ENCODE measurements around the gene TMEM178B. TPM values are rescaled to one million over a fixed set of nuclear protein-coding genes. Genes with fewer than 3 reads are reported as not detected.

TMEM178B gene
- total and polyA plus RNA-seq, 9 of the 15 experiments (the other 6 are each of a cell fraction or from before 2014, with no cell fraction given) = under 0.01 to 0.03 (median 0.01) TPM; not detected in 5

- no peak for TF ChIP-seq USF1 (CRISPR knock-in tag; IDR thresholded peaks at IDR 0.05)
These were observed 332.5 kb downstream of the TMEM178B start (continued) for GRCh38 chr7:141406347-141406746.

DNA sequence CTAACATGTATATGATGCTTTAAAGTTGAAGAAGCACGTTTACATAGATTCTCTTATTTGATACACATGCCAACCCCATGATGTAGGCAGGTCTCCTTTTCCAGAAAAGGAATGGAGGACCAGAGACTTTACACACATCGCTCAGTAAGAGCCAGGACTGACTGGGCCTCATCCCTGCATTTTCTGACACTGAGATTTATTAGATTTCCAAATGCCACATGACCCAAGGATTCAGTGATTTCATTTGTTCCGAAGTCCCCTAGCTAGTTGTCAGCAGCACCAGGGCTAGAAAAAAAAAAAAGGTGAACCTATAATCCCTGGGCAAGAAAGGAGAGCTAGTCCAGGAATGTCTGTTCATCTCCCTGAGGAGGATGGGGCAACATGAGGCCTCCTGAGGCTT lies 334.0 kb downstream of the TMEM178B start:
- FAIRE-seq (no peak), ATAC-seq (no peak), DNase-seq (ENCODE audit: extremely low read depth in 1 of 4, low spot score in 3 of 4) (no peak)
- Histone ChIP-seq H3K9me1 (ENCODE audit: control insufficient read depth, insufficient read depth, low read length) (no peaks in the 10 kb centered on the region), H3K4me3 (no peak overlapping the region), H3K4me2 (ENCODE audit: insufficient read depth, low read length) (no peak overlapping the region), H3K27ac (ENCODE audit: extremely low read depth, low read depth, low read length) (no peak overlapping the region), H3K79me2 (ENCODE audit: control insufficient read depth, insufficient read depth, low read length) (no peaks in the 10 kb centered on the region), H4K20me1 (replicated peaks; ENCODE audit: control insufficient read depth, insufficient read depth, low read length) (no peaks in the 10 kb centered on the region; the same call in 1 of the 2 replicates), H3K9me3 (replicated peaks; ENCODE audit: control insufficient read depth, insufficient read depth, low read depth, low read length) (no peaks in the 10 kb centered on the region), H3K4me1 (replicated peaks in 1 of 2; ENCODE audit: control insufficient read depth in 2 of 2, insufficient read depth in 2 of 2, low read length in 2 of 2) (no peaks in the 10 kb centered on the region), H3K9ac (ENCODE audit: insufficient read depth in 1 of 2, low read depth in 2 of 2, low read length in 2 of 2) (no peak overlapping the region), H3K27me3 (ENCODE audit: control insufficient read depth in 2 of 2, insufficient read depth in 2 of 2, low read length in 2 of 2) (peaks cover 11 to 26% of the 10 kb centered on the region in 2 experiments), H3K36me3 (ENCODE audit: control insufficient read depth, insufficient read depth, low read length) (no peaks in the 10 kb centered on the region), H2AFZ (ENCODE audit: low read depth, low read length) (no peak overlapping the region)
- intact Hi-C loops (cut with micrococcal nuclease) (no loop called here), in situ Hi-C loops (cut with MboI) (no loop called here)
- no peak for TF ChIP-seq BMI1 (IDR thresholded peaks at IDR 0.05; ENCODE audit: low read length)
- no peak for TF ChIP-seq CREB1 (IDR thresholded peaks at IDR 0.05)
- TF ChIP-seq CREB1 (CRISPR knock-in tag; IDR thresholded peaks at IDR 0.05) = no peak
- TF ChIP-seq, protein P1, sequence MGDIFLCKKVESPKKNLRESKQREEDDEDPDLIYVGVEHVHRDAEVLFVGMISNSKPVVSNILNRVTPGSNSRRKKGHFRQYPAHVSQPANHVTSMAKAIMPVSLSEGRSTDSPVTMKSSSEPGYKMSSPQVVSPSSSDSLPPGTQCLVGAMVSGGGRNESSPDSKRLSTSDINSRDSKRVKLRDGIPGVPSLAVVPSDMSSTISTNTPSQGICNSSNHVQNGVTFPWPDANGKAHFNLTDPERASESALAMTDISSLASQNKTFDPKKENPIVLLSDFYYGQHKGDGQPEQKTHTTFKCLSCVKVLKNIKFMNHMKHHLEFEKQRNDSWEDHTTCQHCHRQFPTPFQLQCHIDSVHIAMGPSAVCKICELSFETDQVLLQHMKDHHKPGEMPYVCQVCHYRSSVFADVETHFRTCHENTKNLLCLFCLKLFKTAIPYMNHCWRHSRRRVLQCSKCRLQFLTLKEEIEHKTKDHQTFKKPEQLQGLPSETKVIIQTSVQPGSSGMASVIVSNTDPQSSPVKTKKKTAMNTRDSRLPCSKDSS (IDR thresholded peaks at IDR 0.05; ENCODE audit: low read depth, partially characterized antibody) = no peak
- TF ChIP-seq, protein P2, sequence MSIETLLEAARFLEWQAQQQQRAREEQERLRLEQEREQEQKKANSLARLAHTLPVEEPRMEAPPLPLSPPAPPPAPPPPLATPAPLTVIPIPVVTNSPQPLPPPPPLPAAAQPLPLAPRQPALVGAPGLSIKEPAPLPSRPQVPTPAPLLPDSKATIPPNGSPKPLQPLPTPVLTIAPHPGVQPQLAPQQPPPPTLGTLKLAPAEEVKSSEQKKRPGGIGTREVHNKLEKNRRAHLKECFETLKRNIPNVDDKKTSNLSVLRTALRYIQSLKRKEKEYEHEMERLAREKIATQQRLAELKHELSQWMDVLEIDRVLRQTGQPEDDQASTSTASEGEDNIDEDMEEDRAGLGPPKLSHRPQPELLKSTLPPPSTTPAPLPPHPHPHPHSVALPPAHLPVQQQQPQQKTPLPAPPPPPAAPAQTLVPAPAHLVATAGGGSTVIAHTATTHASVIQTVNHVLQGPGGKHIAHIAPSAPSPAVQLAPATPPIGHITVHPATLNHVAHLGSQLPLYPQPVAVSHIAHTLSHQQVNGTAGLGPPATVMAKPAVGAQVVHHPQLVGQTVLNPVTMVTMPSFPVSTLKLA (conservative IDR thresholded peaks at IDR 0.05) = no peak
- no peak for TF ChIP-seq SMARCA5 (IDR thresholded peaks at IDR 0.05)
- TF ChIP-seq ZNF263 (CRISPR knock-in tag; IDR thresholded peaks at IDR 0.05; ENCODE audit: borderline replicate concordance) = no peak
- TF ChIP-seq FOS (IDR thresholded peaks at IDR 0.05; ENCODE audit: extremely low read depth, insufficient read length) = no peak
- TF ChIP-seq ZZZ3 (IDR thresholded peaks at IDR 0.05) = no peak
- TF ChIP-seq ZBTB33 (CRISPR knock-in tag; IDR thresholded peaks at IDR 0.05) = no peak
- no peak for TF ChIP-seq ZNF347 (CRISPR knock-in tag; IDR thresholded peaks at IDR 0.05; ENCODE audit: low read depth)
- TF ChIP-seq PTTG1 (tag; IDR thresholded peaks at IDR 0.05; ENCODE audit: low read depth) = no peak
- no TSS peak for BruUV-seq (replicated peaks)
- ChIA-PET CTCF (ENCODE audit: low intra/inter-chr PET ratio) (no interaction called here), POLR2A (no interaction called here)
- WGBS (ENCODE audit: insufficient coverage, low coverage, missing lambda C conversion rate) = 2% methylated on average over 3 of the region's 3 CpGs
